Right lobe of liver (tissue), 4 donors: ENCODE data around the gene TFEB.

Source experiments
- CTCF ChIP-seq, 4 donors: fragments of 200-600 bp in 3 of 4; fragments of 450-650 bp in 1 of 4; IDR thresholded peaks; one replicate each; pipeline versions ENCODE4 v1.5.1 to v1.8.0; 2016 to 2022; ENCODE audit warnings: antibody characterized with exemption in 4 of 4, mild to moderate bottlenecking in 2 of 4
- POLR2A ChIP-seq: fragments of 450-650 bp; IDR thresholded peaks from one replicate; pipeline ENCODE4 v1.6.1; 2017; ENCODE audit warnings: antibody characterized with exemption, mild to moderate bottlenecking
- donor health status: DM: no; HTN: no; CAD: no.
- donor health status: DM: no; HTN: no; CAD: no.
- donor health status: DM: no; HTN: yes; CAD: no.

- TF ChIP-seq POLR2A (no peak), CTCF (IDR thresholded peaks at IDR 0.05) (no peak)
Observed at GRCh38 chr6:41756354-41756753, 20.9 kb upstream of the TFEB start.
